A673 (cell line): ENCODE measurements around the gene RAB11FIP4. TPM values are rescaled to one million over a fixed set of nuclear protein-coding genes. Genes with fewer than 3 reads are reported as not detected.

Experiments used
- BruUV-seq: library from RNA; stranded (reverse); fragments of 400-500 nt; replicated peaks from 2 replicates; lab custom pipeline; 2021; lab: Mats Ljungman, UMichigan
- CTCF ChIA-PET: fragments of 300-600 bp; sonication (Branson Sonifier 250); formaldehyde crosslinking; loops from one replicate; lab custom pipeline; 2022; ENCODE audit warnings: antibody characterized with exemption; lab: Charles Lee
- POLR2A ChIA-PET: fragments of 300-600 bp; sonication (Branson Sonifier 250); formaldehyde crosslinking; loops from one replicate; lab custom pipeline; 2022; ENCODE audit warnings: antibody characterized with exemption; ENCODE audit not compliant: low non-redundant PET; lab: Charles Lee
- DNase-seq: peaks from one replicate; pipeline ENCODE4 v3.0.0-alpha.2; 2015; ENCODE audit warnings: low spot score
- H3K27ac ChIP-seq: fragments of 200-600 bp; sonication (generic); 2 replicates; pipeline ENCODE4 v1.5.1; 2016; ENCODE audit warnings: mixed run types, low read depth, mild to moderate bottlenecking, mixed read lengths, antibody characterized with exemption, low read length; ENCODE audit not compliant: poor library complexity, severe bottlenecking
- H3K27me3 ChIP-seq: fragments of 200-600 bp; sonication (generic); replicated peaks from 2 replicates; pipeline ENCODE4 v1.6.1; 2017; ENCODE audit warnings: mixed run types, low read depth, mild to moderate bottlenecking, mixed read lengths, antibody characterized with exemption, low read length; ENCODE audit not compliant: insufficient read depth, poor library complexity
- H3K36me3 ChIP-seq: fragments of 200-600 bp; sonication (generic); 2 replicates; pipeline ENCODE4 v1.6.1; 2016; ENCODE audit warnings: mixed run types, mild to moderate bottlenecking, mixed read lengths, antibody characterized with exemption, low read length; ENCODE audit not compliant: insufficient read depth, poor library complexity, severe bottlenecking
- H3K4me1 ChIP-seq: fragments of 200-600 bp; sonication (generic); 2 replicates; pipeline ENCODE4 v1.6.1; 2017; ENCODE audit warnings: mixed run types, mild to moderate bottlenecking, mixed read lengths, antibody characterized with exemption, low read length; ENCODE audit not compliant: insufficient read depth, poor library complexity, severe bottlenecking
- H3K4me3 ChIP-seq: fragments of 200-600 bp; sonication (generic); 2 replicates; pipeline ENCODE4 v1.5.1; 2016; ENCODE audit warnings: low read depth, mixed run types, mild to moderate bottlenecking, mixed read lengths, low read length; ENCODE audit not compliant: poor library complexity, severe bottlenecking
- H3K9me3 ChIP-seq: fragments of 200-600 bp; sonication (generic); 2 replicates; pipeline ENCODE4 v1.6.1; 2016; ENCODE audit warnings: mixed run types, low read depth, mild to moderate bottlenecking, mixed read lengths, antibody characterized with exemption, low read length; ENCODE audit not compliant: poor library complexity, severe bottlenecking
- EZH2 ChIP-seq: fragments of 200-600 bp; sonication (generic); IDR thresholded peaks from 2 replicates; pipeline ENCODE4 v1.6.1; 2017; ENCODE audit warnings: borderline replicate concordance, low read depth, mild to moderate bottlenecking, mixed read lengths, antibody characterized with exemption, low read length; ENCODE audit not compliant: poor library complexity, severe bottlenecking
- intact Hi-C: fragments of 100-400 bp; cut with micrococcal nuclease; formaldehyde crosslinking; loops from one replicate; pipeline ENCODE4 v1.10.0; 2022; ENCODE audit not compliant: unreplicated experiment
- total RNA-seq: library from RNA; stranded (reverse); gene quantifications from 2 replicates; pipeline ENCODE4 v1.2.3, GENCODE V29; 2021
- TF ChIP-seq, protein P1 (sequence below): fragments of 300-800, 200-600 bp; sonication (generic); conservative IDR thresholded peaks from 2 replicates; pipeline ENCODE4 v1.5.1; 2017; ENCODE audit warnings: low read depth, mild to moderate bottlenecking, antibody characterized with exemption, low read length, moderate library complexity, mixed read lengths

Gene RAB11FIP4
- total RNA-seq, 1 experiment from 2014 or later = 2.4 TPM

DNA sequence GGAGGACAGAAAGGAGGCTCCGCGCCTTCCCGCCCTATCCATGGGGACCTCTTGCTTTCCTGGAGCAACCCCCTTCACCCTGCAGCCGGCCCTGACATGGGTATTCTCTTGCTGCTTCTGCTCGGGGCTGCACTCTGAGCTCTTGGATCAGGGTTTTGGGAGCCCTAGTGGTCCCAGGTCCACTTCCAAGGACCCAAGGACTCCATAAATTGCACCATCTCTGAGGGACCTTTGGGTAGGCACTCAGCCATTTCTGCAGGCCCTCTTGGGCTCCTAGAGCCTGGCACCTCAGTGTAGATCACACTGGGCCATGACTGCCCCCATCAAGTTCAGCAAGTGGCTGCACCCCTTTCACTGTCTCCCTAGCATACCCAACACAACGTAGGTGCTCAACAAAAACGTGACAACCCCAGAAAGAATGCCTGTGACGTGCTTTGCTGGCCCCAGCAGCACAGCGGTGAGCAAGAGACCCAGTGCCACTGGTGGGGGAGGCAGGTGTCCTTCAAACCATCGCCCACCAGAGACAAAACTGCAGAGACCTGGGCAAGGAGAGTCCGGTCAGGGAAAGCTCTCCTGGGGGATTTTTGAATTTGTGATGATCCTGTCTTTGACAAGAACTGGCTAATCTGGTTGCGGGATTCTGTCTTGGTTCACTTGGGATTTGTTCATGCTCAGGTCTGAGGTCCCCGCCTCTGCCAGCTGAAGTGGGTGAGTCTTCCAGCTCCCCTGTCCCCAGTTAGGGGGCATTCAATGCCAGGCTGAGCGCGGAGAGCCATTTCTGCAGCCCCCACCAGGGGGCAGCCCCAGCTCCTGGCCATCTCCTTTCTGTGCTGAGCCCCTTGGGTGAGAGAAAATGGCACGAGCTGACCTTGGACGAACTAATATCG is 2.5 kb upstream of the RAB11FIP4 start:
- no TSS peak for BruUV-seq
- Histone ChIP-seq H3K4me1 (no peaks in the 10 kb centered on the region), H3K9me3 (no peaks in the 10 kb centered on the region), H3K27ac (no peak overlapping the region), H3K27me3 (no peaks in the 10 kb centered on the region), H3K4me3 (no peak overlapping the region), H3K36me3 (no peaks in the 10 kb centered on the region)
- CTCF ChIA-PET = interaction anchor here (0.8 kb wide), 1 partner anchor 185 kb away, joined by 3 read pairs; no protein-coding TSS in a partner anchor
- POLR2A ChIA-PET = no interaction called here
- DNase-seq = peak; percentile 39
- no peak for TF ChIP-seq EZH2
- TF ChIP-seq, protein P1, sequence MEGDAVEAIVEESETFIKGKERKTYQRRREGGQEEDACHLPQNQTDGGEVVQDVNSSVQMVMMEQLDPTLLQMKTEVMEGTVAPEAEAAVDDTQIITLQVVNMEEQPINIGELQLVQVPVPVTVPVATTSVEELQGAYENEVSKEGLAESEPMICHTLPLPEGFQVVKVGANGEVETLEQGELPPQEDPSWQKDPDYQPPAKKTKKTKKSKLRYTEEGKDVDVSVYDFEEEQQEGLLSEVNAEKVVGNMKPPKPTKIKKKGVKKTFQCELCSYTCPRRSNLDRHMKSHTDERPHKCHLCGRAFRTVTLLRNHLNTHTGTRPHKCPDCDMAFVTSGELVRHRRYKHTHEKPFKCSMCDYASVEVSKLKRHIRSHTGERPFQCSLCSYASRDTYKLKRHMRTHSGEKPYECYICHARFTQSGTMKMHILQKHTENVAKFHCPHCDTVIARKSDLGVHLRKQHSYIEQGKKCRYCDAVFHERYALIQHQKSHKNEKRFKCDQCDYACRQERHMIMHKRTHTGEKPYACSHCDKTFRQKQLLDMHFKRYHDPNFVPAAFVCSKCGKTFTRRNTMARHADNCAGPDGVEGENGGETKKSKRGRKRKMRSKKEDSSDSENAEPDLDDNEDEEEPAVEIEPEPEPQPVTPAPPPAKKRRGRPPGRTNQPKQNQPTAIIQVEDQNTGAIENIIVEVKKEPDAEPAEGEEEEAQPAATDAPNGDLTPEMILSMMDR = peak; percentile 64
- intact Hi-C loops = loop anchor here (2.0 to 5.0 kb wide), 2 partner anchors 136 to 453 kb away; no protein-coding TSS in a partner anchor

DNA sequence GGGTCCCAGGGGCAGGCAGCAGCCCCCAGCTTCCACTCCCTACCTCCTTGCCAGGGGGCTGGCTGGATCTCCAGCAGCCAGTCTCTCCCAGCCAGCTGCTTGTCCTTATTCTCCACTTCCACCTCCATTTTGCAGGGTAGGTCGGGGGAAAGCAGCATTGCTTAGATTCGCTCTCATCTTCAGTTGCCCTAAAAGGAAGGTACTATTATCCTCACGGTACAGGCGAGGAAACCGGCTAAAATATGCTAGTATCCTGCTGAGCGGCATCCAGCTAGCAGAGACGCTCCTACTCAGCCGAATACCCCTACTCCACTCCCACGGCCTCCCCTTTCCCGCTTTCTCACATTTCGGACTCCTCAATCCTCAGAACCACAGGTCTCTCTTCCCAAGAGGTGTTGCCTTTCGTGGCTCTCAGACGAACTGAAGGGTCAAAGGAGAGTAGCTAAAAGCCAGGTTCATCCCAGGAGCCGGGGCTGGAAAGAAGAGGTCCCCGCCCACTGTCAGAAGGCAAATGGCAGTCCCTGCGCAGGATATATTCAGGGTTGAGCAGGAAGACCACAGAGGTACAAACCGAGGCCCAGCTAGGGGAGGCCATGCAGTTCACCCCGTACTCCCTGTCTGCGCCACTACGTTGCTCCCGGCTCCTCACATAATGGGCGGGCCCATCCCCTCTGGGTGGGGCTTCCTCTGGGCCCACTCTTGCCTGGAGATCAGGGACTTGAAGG is 1.7 kb upstream of the RAB11FIP4 start:
- no peak for DNase-seq
- CTCF ChIA-PET = no interaction called here
- Histone ChIP-seq H3K9me3 (no peaks in the 10 kb centered on the region), H3K36me3 (no peaks in the 10 kb centered on the region), H3K4me1 (no peaks in the 10 kb centered on the region), H3K27ac (no peak overlapping the region), H3K4me3 (no peak overlapping the region), H3K27me3 (no peaks in the 10 kb centered on the region)
- no TSS peak for BruUV-seq
- TF ChIP-seq, protein P1 = 0 out of 2 replicates have a peak, but pooled peaks have one; percentile 2
- no peak for TF ChIP-seq EZH2
- POLR2A ChIA-PET = no interaction called here
- intact Hi-C loops = loop anchor here (2.0 to 5.0 kb wide), 2 partner anchors 135 to 452 kb away; no protein-coding TSS in a partner anchor

DNA sequence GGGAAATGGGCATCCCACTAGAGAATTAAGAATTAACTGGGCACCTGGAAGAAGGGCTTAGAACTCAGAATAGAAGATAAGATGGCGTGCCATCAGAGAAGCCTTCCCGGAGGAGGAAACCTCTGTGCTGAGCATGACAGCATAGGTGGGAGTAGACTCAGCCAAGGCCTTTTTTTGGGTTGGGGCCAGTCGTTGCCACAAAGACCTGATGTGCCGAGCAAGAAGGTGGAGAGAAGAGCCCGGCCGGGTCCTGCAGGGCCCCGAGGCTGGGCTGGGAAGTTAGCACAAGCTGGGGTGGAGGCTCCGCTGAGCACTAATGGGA is 1.1 kb upstream of the RAB11FIP4 start:
- Histone ChIP-seq H3K27me3 (no peaks in the 10 kb centered on the region), H3K4me1 (no peaks in the 10 kb centered on the region), H3K27ac (no peak overlapping the region), H3K9me3 (no peaks in the 10 kb centered on the region), H3K4me3 (no peak overlapping the region), H3K36me3 (no peaks in the 10 kb centered on the region)
- intact Hi-C loops = no loop called here
- ChIA-PET CTCF (no interaction called here), POLR2A (no interaction called here)
- BruUV-seq = no TSS peak
- no peak for DNase-seq
- TF ChIP-seq, protein P1 = no peak
- TF ChIP-seq EZH2 = no peak
